GM21526 (cell line): ENCODE data around the gene CTDSP1.

Experiments
- ATAC-seq: cut with Tn5 transposase; IDR thresholded peaks from one replicate; pipeline ENCODE4 v1.9.1; 2021; ENCODE audit warnings: moderate library complexity; ENCODE audit not compliant: unreplicated experiment, low FRiP score

The CTDSP1 gene

GRCh38 chr2:218398437-218399390 lies 954 bp upstream of the CTDSP1 start:
- peak; percentile 17 for ATAC-seq

GRCh38 chr2:218400167-218400929 lies 680 bp downstream of the CTDSP1 start:
- no peak for ATAC-seq

DNA sequence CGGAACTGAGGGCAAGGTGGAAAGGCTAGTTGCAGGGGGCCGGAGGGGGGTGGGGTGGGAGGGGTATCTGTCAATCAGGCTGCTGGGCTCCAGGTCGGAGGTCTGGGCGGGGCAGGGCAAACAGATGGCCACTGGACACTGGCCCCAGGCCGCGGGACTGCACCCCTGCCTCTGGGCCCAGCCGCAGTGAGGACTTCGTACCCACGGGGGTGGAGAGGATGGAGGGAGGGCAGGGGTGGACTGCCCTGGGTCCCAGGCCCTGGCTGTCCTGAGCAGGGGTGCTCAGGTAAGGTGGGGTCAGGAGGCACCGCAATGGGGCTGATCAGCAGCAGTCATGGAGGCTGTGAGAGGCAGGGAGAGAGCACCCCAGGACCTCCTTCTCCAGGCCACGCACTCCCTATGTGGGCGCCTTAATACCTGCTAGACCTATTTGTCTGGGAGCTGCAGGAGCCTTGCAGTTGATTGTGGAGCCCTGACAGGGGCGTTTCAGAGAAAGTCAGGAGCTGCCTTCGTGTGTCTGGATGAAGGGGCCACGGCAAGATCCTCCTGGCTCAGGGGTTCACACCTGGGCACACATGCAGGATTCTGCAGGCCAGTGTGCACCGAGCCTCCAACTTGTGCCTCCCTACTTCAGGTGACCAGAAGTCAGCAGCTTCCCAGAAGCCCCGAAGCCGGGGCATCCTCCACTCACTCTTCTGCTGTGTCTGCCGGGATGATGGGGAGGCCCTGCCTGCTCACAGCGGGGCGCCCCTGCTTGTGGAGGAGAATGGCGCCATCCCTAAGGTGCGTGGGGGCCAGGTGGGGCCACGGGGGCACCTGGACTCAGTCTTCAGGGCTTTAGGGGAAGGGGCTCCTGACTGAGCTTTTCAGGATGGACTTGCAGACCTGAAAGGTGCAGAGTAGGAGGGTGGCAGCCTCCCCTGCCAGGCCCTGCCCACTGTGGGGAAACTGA lies 1.5 kb downstream of the CTDSP1 start:
- ATAC-seq: no peak

GRCh38 chr2:218401890-218402289 lies 2.2 kb downstream of the CTDSP1 start:
- ATAC-seq: no peak

DNA sequence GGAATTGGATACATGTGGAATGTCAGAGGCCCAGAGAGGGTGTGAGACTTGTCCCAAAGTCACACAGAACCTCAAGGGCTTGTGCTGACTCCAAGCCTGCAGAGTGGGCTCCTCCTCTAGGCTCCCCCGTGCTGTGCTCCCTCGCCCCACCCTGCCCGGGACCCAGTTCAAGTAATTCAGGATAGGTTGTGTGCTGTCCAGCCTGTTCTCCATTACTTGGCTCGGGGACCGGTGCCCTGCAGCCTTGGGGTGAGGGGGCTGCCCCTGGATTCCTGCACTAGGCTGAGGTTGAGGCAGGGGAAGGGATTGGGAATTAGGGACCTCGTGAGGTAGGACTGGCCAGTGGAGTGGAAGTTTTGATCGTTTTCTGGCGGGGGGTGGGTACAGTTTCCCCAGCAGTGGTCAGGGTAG lies 2.8 kb downstream of the CTDSP1 start:
- no peak for ATAC-seq

DNA sequence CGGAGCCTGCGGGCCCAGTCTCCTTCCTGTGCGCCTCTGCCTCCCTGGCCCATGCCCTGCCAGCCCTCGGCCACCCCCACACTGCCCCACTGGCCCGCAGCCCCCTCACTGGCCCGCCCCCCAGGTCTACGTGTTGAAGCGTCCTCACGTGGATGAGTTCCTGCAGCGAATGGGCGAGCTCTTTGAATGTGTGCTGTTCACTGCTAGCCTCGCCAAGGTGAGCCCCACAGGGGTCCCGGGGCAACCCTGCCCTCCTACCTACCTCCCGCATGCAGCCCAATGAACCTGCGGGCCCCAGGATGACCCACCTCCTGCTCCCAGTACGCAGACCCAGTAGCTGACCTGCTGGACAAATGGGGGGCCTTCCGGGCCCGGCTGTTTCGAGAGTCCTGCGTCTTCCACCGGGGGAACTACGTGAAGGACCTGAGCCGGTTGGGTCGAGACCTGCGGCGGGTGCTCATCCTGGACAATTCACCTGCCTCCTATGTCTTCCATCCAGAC lies 3.3 kb downstream of the CTDSP1 start:
- ATAC-seq: no peak

DNA sequence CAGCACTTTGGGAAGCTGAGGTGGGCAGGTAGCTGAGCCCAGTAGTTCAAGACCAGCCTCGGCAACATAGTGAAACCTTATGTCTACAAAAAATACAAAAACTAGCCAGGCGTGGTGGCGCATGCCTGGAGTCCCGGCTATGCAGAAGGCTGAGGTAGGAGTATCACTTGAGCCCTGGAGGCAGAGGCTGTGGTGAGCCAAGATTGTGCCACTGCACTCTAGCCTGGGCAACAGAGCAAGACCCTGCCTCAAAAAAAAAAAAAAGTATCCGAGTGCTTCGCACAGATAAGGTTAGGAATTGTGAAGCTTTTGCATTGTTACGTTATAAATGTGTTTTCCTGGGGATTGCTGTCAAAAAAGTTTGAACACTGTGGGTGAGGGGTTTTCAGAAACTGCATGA lies 4.1 kb downstream of the CTDSP1 start:
- ATAC-seq: no peak

DNA sequence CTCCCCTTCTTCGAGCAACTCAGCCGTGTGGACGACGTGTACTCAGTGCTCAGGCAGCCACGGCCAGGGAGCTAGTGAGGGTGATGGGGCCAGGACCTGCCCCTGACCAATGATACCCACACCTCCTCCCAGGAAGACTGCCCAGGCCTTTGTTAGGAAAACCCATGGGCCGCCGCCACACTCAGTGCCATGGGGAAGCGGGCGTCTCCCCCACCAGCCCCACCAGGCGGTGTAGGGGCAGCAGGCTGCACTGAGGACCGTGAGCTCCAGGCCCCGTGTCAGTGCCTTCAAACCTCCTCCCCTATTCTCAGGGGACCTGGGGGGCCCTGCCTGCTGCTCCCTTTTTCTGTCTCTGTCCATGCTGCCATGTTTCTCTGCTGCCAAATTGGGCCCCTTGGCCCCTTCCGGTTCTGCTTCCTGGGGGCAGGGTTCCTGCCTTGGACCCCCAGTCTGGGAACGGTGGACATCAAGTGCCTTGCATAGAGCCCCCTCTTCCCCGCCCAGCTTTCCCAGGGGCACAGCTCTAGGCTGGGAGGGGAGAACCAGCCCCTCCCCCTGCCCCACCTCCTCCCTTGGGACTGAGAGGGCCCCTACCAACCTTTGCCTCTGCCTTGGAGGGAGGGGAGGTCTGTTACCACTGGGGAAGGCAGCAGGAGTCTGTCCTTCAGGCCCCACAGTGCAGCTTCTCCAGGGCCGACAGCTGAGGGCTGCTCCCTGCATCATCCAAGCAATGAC lies 4.8 kb downstream of the CTDSP1 start:
- ATAC-seq: no peak

- ATAC-seq: no peak
Measured at GRCh38 chr2:218405086-218405745, 5.5 kb downstream of the CTDSP1 start.

GRCh38 chr2:218405746-218406208 lies 6.1 kb downstream of the CTDSP1 start:
- no peak for ATAC-seq

- peak; percentile 74 for ATAC-seq
Measured at GRCh38 chr2:218406209-218406948, 6.7 kb downstream of the CTDSP1 start.

DNA sequence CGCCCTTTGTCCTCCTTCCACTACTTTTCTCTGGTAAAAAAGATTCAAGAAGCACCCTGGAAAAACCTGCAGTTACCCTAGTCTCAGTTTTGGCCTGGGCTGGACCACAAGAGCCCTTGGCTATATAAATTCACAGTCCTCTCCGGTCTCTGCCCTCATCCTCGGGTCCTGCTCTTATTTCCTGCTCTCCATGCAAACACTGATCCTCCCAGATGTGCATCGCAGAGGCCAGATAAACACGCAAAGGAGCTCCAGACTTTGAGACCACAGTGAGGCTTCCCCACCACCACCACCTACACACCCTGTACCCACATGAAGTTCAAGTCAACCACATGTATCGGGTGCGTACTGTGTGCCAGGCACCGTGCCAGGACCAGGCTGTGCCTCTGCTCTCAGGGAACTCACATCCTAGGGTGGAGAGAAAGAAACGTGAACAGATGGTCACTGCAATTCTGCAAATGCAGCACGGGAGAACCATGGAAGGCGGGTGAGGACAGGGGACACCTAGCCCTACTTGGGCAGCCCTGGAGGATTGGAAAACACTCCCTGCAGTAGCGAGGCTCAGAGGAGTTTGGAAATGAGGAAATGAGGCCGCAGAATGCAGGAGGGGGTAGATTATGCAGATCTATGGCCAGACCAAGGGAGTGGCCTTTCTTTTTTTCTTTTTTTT lies 7.4 kb downstream of the CTDSP1 start:
- ATAC-seq: peak; percentile 6

DNA sequence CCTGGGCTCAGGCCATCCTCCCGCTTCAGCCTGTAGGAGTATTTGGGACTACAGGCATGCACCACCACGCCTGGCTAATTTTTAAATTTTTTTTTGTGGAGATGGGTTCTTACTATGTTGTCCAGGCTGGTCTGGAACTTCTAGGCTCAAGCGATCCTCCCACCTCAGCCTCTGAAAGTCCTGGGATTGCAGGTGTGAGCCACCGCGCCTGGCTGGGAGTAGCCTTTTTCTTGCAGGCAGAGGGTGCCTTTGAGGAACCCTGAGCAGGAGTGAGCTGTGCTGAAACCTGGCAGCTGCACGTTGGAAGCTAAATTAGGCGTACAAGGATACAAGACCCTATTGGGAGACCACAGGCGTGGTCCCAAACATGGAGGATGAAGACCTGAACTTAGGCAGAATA lies 8.0 kb downstream of the CTDSP1 start:
- no peak for ATAC-seq

DNA sequence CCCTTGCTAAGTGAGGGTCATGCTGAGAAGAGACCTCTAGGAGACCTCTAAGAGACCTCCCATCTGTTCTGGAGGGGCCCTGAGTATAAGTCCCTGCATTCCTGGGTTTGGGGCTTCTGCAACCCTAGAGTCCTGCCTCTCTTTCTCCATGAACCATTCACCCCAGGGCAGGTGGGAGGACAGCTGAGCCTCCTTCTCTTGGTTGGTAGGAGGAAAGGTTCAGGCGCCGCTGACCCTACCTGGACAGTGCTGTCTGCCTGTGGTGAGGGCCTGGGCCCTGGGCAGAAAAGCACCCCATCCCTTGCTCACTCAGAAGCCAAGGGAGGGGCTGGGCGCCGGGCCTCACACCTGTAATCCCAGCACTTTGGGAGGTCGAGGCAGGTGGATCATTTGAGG lies 18.7 kb downstream of the CTDSP1 start:
- ATAC-seq: no peak

DNA sequence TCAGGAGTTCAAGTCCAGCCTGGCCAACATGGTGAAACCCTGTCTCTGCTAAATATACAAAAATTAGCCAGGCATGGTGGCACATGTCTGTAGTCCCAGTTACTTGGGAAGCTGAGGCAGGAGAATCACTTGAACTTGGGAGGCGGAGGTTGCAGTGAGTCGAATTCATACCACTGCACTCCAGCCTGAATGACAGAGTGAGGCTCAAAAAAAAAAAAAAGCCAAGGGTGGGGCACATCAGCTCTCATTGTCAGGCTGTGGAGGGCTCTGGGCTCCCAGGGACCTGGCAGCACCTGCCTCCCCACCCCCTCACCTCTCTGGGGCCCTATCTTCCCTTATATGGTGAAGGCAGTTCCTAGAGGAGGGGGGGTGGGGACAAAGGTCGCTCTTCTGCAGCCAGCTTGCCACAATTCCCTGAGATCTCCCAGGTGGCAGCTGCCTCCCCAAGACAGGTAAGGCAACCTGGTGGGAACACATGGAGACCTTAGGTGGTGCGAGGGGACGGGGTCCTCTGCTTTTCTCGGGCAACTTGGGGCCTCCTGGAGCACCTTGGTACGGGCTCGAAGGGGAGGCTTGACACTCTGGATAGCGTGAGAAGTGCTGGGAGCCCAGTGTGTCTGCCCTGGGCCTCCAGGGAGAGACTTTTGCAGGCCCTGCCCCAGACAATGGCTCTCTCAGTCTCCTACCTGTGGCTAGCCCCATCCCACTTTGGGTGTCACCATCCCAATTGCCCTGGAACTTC lies 19.2 kb downstream of the CTDSP1 start, which contains the start of gene VIL1:
Gene VIL1, plus strand, starts transcription at position 407 of the 742 bp plus-strand sequence. CDS start 4,656 bp downstream, outside the sequence.
- no peak for ATAC-seq

- ATAC-seq: no peak
Measured at GRCh38 chr2:218419630-218420216, 20.1 kb downstream of the CTDSP1 start.

DNA sequence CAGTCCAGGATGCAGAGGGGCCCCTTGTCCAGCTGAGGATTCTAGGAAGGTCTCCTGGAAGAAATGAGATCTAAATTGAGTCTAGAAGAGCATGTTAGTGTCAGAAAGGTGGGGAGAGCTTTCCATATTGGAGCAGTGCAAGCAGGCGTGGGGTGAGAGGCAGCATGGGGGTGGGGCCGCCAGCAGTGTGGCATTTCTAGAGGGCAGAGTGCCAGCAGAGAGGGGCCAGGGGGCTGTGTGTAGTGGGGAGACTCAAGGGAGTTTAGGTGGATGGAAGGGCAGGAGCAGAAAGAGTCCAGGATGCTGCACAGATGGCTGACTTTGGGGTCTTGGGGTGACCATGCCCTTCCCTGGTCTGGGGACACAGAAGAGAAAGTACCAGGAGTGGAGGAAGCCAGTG lies 21.4 kb downstream of the CTDSP1 start:
- ATAC-seq: no peak
